Astrocyte (in vitro differentiated cells and primary cell): Measurements from ENCODE around the gene CTNND2. TPM values are rescaled to one million over a fixed set of nuclear protein-coding genes. Genes with fewer than 3 reads are reported as not detected.

Experiments
- DNase-seq: peaks from one replicate; pipeline ENCODE4 v3.0.0-alpha.2; 2010; ENCODE audit warnings: low read depth
- FAIRE-seq: peaks from 2 replicates; lab custom pipeline; 2011; peaks lifted over from hg19 to GRCh38; lab: Jason Lieb, UNC
- H2AFZ ChIP-seq: 2 replicates; pipeline ENCODE4 v1.6.0; 2012; ENCODE audit warnings: low read depth, low read length, inconsistent platforms
- H3K27ac ChIP-seq: 2 replicates; pipeline ENCODE4 v1.5.1; 2011; ENCODE audit warnings: low read depth, low read length, inconsistent platforms
- H3K27me3 ChIP-seq: 2 replicates; pipeline ENCODE4 v1.6.0; 2011; ENCODE audit warnings: low read length, inconsistent platforms; ENCODE audit not compliant: insufficient read depth
- H3K36me3 ChIP-seq: 2 replicates; pipeline ENCODE4 v1.5.1; 2011; ENCODE audit warnings: low read length, inconsistent platforms; ENCODE audit not compliant: insufficient read depth
- H3K4me1 ChIP-seq: 2 replicates; pipeline ENCODE4 v1.5.1; 2011; ENCODE audit warnings: low read length, inconsistent platforms; ENCODE audit not compliant: insufficient read depth
- H3K4me2 ChIP-seq: 2 replicates; pipeline ENCODE4 v1.6.0; 2012; ENCODE audit warnings: low read length, inconsistent platforms
- H3K4me3 ChIP-seq: 2 replicates; pipeline ENCODE4 v1.5.1; 2011; ENCODE audit warnings: low read depth, mild to moderate bottlenecking, low read length, inconsistent platforms; ENCODE audit not compliant: insufficient read depth
- H3K79me2 ChIP-seq: 2 replicates; pipeline ENCODE4 v1.6.0; 2012; ENCODE audit warnings: mild to moderate bottlenecking, low read length, inconsistent platforms; ENCODE audit not compliant: insufficient read depth
- H3K9ac ChIP-seq: 2 replicates; pipeline ENCODE4 v1.6.0; 2012; ENCODE audit warnings: mild to moderate bottlenecking, low read length, inconsistent platforms
- H3K9me3 ChIP-seq: 2 replicates; pipeline ENCODE4 v1.5.1; 2012; ENCODE audit warnings: low read depth, mild to moderate bottlenecking, low read length, inconsistent platforms; ENCODE audit not compliant: insufficient read depth
- H4K20me1 ChIP-seq: 2 replicates; pipeline ENCODE4 v1.6.0; 2012; ENCODE audit warnings: low read length, inconsistent platforms; ENCODE audit not compliant: insufficient read depth
- H3K27ac Mint-ChIP-seq: one replicate; pipeline ENCODE4 v1.8.0; 2021; ENCODE audit warnings: mild to moderate bottlenecking, mixed read lengths; ENCODE audit not compliant: unreplicated experiment
- H3K27me3 Mint-ChIP-seq: one replicate; pipeline ENCODE4 v1.8.0; 2021; ENCODE audit warnings: low read depth, mixed read lengths; ENCODE audit not compliant: unreplicated experiment
- H3K36me3 Mint-ChIP-seq: one replicate; pipeline ENCODE4 v1.8.0; 2021; ENCODE audit warnings: low read depth, mixed read lengths; ENCODE audit not compliant: unreplicated experiment
- H3K4me1 Mint-ChIP-seq: one replicate; pipeline ENCODE4 v1.8.0; 2021; ENCODE audit warnings: low read depth, mixed read lengths; ENCODE audit not compliant: unreplicated experiment
- H3K4me3 Mint-ChIP-seq: one replicate; pipeline ENCODE4 v1.8.0; 2021; ENCODE audit warnings: mild to moderate bottlenecking, moderate library complexity, mixed read lengths; ENCODE audit not compliant: unreplicated experiment
- H3K9me3 Mint-ChIP-seq: one replicate; pipeline ENCODE4 v1.8.0; 2021; ENCODE audit warnings: mild to moderate bottlenecking, mixed read lengths; ENCODE audit not compliant: unreplicated experiment
- EZH2 ChIP-seq: IDR thresholded peaks from 2 replicates; pipeline ENCODE4 v1.6.1; 2012; ENCODE audit warnings: mild to moderate bottlenecking, low read length, inconsistent platforms; ENCODE audit not compliant: insufficient read depth
- total RNA-seq: library from RNA; stranded (reverse); gene quantifications from 2 replicates; pipeline ENCODE4 v1.2.1, GENCODE V29; 2021
- TF ChIP-seq, protein P1 (sequence below): IDR thresholded peaks from 2 replicates; pipeline ENCODE4 v1.5.1; 2011; ENCODE audit warnings: low read depth, mild to moderate bottlenecking, inconsistent platforms, low read length, moderate library complexity; ENCODE audit not compliant: insufficient read depth

The CTNND2 gene
- total RNA-seq, 1 donor from 2014 or later: 4.5 TPM

DNA sequence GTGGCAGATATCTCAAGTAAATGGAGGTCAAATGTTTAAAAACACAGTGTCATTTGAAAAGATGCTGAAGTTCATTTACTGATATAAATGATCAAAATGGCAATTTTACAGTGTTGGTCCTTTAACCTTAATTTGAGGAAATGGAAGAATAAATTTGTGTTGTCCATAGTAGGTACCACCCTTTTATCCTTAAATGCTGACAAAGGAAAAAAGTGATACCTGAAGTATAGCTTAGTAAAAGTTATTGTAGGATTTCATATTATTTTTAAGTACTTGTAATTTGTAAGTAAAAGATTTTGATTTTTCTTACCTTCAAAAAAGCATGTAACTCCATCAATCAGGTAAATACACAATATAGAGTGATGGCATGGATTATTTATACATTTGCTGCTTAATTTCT is 976.6 kb downstream of the CTNND2 start:
- no peaks in the 10 kb centered on the region for H3K9me3 ChIP-seq
- H3K79me2 ChIP-seq: no peaks in the 10 kb centered on the region
- H2AFZ ChIP-seq: no peak overlapping the region
- no peak overlapping the region for H3K27ac Mint-ChIP-seq
- no peak for DNase-seq
- H3K9me3 Mint-ChIP-seq: peaks cover 16% of the 10 kb centered on the region
- no peaks in the 10 kb centered on the region for H3K36me3 ChIP-seq
- no peak overlapping the region for H3K27ac ChIP-seq
- H4K20me1 ChIP-seq: no peaks in the 10 kb centered on the region
- no peak overlapping the region for H3K4me3 Mint-ChIP-seq
- no peaks in the 10 kb centered on the region for H3K27me3 Mint-ChIP-seq
- H3K4me2 ChIP-seq: no peak overlapping the region
- TF ChIP-seq, protein P1, sequence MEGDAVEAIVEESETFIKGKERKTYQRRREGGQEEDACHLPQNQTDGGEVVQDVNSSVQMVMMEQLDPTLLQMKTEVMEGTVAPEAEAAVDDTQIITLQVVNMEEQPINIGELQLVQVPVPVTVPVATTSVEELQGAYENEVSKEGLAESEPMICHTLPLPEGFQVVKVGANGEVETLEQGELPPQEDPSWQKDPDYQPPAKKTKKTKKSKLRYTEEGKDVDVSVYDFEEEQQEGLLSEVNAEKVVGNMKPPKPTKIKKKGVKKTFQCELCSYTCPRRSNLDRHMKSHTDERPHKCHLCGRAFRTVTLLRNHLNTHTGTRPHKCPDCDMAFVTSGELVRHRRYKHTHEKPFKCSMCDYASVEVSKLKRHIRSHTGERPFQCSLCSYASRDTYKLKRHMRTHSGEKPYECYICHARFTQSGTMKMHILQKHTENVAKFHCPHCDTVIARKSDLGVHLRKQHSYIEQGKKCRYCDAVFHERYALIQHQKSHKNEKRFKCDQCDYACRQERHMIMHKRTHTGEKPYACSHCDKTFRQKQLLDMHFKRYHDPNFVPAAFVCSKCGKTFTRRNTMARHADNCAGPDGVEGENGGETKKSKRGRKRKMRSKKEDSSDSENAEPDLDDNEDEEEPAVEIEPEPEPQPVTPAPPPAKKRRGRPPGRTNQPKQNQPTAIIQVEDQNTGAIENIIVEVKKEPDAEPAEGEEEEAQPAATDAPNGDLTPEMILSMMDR: no peak
- H3K9ac ChIP-seq: no peak overlapping the region
- FAIRE-seq: no peak
- no peaks in the 10 kb centered on the region for H3K4me1 ChIP-seq
- no peaks in the 10 kb centered on the region for H3K27me3 ChIP-seq
- peaks cover 2% of the 10 kb centered on the region for H3K4me1 Mint-ChIP-seq
- no peaks in the 10 kb centered on the region for H3K36me3 Mint-ChIP-seq
- no peak overlapping the region for H3K4me3 ChIP-seq

DNA sequence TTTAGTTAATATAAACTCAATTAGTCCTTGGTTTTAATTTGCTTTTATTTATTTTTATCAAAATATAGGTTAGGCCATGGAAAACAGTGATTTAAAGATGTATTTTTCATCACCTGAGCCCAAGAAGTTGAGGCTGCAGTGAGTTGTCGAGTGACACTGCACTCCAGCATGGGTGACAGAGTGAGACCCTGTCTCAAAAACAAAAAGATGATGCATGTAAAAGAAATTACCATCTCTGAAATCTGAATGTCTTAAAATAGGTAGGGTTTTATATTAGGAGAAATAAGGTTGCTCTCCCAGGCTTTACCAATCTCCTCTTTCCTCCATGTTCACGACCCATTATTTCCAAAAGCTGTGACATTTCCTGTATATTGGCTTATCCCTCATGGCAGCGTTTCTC is 980.9 kb downstream of the CTNND2 start:
- Mint-ChIP-seq H3K4me3 (no peak overlapping the region), H3K9me3 (peaks cover 11% of the 10 kb centered on the region), H3K27ac (no peak overlapping the region), H3K27me3 (peaks cover 7% of the 10 kb centered on the region), H3K36me3 (no peaks in the 10 kb centered on the region), H3K4me1 (no peaks in the 10 kb centered on the region)
- H3K4me1 ChIP-seq: no peaks in the 10 kb centered on the region
- TF ChIP-seq, protein P1: no peak
- no peak for TF ChIP-seq EZH2
- no peak overlapping the region for H2AFZ ChIP-seq
- no peak overlapping the region for H3K9ac ChIP-seq
- H3K9me3 ChIP-seq: no peaks in the 10 kb centered on the region
- H3K27ac ChIP-seq: no peak overlapping the region
- no peak overlapping the region for H3K4me2 ChIP-seq
- H3K27me3 ChIP-seq: no peaks in the 10 kb centered on the region
- H3K4me3 ChIP-seq: no peak overlapping the region
- no peak for DNase-seq
- FAIRE-seq: no peak
- H3K79me2 ChIP-seq: no peaks in the 10 kb centered on the region
- no peaks in the 10 kb centered on the region for H4K20me1 ChIP-seq
- H3K36me3 ChIP-seq: no peaks in the 10 kb centered on the region
